ENCODE measurements around the gene STC2.

Gene STC2

DNA sequence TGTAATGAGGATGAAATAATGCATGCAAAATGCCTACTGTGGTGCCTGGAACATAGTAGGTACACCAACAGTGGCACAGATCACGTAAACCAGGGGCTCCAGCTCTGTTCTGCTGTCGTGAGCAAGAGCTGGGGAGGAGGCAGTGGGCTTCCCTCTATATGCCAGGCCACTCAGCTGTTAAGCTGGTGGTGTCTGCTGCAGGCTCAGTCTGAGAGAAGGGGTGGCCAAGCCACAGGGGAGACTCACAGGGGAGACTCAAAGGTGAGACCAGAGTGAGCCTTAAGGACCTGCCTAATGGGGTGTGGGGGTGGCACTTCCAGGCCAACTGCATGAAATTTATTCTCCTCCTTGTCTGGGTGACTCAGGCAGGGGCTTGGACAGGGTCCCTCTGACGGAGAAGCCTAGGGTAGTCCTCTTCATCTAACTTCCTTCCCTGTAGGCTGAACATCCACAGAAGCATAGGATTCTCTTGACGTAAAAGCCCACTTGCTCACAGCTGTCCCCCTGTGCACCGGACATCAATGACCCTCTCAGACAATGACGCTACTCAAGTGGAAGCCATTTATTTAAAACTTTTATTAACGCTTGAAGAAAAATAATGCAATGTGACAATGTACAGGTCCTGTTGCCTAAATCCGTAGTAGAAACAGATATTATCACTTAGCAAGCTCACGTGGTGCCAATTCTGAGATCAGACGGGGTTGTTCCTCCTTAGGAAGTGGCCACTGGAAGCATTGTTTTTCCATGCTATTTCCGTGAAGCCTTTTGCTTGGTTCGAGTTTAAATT lies 13.9 kb downstream of the STC2 start:
- no peak for DNase-seq (ENCODE audit: low read depth, low spot score)

DNA sequence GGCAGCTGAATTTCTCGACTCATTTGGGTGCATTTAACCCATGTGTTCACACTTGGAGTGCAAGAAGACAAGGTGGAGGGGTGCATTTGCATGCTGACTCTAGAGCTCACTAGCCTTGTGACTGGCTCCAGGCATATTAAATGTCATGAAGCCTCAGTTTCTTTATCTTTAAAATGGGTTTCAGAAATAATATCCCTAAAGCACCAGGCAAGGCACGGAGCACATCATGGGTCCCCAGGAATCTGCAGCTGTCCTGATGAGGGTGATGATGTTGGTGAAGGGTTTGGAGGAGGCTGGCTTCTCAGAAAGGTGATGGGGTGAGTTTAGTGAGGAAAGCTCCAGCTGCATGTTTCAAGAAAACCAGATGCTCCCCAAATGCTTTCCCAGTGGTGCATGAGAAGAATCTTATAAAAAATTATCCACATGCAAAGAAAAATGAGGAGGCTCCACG lies 14.8 kb downstream of the STC2 start:
- no peak for DNase-seq (ENCODE audit: low read depth, low spot score)

DNA sequence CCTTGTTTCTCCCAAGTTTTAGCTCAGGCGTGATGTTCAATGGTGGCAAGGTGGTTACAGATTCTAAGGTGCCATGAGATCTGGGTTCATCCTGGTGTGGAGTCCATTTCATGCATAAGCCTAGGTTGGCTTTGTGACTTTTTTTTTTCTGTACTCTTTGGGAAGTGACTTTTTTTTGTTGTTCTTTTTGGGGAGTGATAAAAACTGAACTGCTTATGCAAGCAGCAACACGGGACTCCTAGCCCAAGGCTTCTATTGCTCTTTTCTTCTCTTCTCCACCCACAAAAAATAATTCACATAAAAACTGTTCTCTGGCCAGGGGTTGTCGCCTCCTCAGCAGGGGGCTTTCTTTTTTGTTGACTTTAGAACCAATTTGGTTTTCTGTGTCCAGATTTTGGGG lies 15.4 kb downstream of the STC2 start:
- no peak for DNase-seq (ENCODE audit: low read depth, low spot score)

DNA sequence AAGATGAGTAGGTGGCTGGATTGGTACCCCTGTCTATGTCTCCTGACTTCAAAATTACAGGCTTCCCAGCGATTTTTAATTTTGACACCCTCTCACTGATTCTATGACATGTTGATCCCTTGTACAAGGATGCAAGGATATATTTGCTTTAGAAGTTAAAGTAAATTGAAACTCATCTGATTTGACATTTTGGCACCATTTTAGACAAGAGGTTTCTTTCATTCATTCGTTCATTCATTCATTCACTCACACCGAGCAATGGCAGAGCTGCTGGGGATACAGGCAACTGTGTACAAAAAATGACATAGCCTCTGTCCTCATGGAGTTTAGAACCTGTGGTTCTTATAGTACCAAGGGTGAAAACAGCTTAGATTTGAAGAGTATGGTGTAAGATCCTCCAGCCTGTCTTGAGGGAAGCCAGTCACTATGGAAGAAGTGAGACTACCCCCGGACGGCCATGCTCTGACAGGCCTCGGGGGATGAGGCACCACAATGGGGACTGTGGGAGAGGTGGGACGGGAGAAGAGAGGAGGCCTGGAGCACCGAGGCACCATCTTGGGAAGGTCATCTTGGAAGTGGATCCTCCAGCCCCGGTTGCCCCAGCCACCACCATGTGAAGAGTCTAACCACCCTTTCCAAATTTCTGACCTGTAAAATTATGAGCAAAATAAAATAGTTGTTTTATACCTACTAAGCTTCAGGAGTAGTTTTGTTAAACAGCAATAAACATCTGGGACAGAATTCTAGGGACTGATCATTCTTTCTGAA lies 16.2 kb downstream of the STC2 start:
- DNase-seq (ENCODE audit: low read depth, low spot score), result no peak

DNA sequence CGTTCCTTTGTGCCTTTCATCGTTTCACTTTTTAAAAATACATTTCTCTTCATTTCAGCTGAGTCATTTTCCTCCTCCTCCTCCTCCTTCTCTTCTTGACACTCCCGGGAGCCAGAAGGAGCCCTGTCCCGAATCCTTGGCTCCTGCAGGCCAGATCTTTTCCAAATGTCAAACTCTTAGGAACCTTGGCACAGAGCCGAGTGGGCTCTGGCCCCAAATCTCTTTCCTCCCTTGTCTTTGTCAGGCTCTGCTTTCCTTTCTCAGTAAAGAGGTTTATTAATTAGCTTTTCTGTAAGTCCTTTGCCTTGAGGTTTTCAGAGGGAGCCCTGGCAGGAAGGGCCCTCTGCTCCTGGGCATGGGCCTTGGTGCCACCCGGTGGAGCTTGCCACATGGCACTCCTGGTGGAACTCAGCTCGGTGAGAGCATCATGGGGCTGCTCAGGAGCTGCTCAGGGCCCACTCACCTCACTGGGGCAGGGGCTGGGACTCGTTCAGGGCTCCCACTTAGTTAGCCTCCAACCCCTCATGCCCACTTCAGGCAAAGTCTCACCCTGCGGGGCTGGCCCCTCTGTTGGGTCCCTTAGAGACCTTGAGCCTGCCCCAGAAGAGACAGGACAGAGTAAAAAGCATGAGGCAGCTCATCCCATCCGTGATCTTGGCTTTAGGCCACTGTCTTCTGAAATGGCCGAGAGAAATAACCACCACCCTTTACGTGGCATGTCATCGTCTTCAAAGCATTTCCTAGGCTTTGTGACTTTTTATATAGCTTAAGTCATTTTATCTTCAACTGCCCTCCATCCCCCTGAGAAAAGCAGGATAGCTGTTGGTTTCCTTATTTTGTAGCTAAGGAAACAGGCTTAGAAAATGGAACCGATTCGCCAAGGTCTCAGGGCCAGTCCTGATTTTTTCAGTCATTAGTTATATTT lies 17.1 kb downstream of the STC2 start:
- DNase-seq (ENCODE audit: low read depth, low spot score), result no peak

DNA sequence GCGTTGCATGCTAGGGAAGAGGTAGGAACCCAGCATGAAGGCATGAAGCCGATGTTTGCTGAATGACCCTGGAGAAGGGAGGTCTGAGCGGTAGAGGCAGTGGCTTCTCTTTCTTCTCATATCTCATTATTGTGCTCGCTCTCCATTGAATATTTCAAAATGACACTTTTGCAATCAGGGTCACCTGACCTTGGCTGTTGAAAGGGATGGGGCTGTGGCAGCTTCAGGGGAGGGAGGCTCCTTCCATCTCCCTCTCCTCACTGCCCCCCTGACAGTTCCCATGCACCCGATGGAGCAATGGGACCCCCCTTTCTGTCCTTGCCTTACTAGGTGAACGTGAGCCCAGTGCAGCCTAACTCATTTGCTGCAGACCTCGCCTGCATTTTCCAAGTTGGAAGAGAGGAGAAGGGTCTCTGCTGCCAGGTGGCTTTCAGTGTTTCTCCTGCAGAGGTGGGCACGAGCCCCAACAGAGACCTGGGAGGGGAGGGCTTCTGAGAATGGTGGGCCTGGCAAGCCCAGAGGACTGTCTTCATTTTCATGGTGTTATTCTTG lies 17.9 kb downstream of the STC2 start:
- DNase-seq (ENCODE audit: low read depth, low spot score), result no peak

DNA sequence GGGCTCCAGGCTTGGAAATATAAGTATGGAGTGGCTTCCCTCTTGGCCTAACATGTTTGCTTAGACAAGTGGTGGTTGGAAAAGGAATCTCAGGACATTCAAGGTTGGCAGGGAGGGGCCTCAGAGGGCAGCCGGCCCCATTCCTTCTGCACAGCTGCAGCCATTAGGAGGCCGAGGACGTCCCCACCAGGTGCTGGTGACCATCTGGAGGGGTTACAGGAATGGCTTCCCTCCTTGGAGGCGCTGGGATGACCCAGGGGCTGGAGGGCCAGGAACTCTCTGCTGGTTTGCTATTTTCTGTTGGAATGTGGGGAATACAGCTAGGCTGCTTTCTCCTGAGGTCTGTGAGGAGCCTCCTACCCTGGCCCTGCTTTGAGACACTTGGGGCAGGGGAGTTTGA lies 18.5 kb downstream of the STC2 start:
- DNase-seq (ENCODE audit: low read depth, low spot score), result no peak

DNA sequence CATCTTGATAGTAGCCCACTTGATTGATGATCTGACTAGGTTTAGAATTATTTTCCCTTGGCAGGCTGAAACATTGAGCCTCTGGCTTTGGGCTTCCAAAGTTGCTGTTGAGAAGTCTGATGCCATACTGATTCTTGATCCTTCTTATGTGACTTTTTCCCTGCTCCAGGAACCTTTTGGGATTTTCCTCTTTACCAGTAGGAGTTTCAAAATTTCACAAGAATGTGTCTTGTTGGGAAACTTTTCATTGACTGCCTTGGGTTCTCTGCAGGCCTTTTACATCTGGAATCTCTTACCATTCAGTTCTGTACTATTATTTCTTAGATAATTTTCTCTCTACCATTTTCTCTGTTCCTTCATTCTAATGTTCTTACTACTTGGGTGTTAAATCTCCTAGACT lies 20.0 kb downstream of the STC2 start:
- DNase-seq (ENCODE audit: low read depth, low spot score), result no peak

DNA sequence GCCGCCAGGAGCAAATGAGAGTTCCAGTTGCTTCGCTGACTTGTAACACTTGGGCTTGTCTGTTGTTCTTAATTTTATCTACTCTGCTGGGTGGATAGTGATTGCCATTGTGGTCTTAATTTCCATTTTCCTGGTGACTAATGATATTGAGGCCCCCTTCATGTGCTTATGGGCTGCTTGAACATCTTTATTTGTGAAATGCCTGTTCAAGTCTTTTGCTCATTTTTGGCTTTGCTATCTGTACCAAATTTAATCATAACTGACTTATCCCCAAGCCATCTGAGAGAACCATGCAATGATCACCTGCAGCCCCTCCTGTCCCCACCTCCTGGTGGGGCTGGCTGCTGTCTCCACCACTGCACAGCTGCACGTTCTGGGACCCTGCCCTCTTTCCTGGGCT lies 20.5 kb downstream of the STC2 start:
- DNase-seq (ENCODE audit: low read depth, low spot score), result no peak

DNA sequence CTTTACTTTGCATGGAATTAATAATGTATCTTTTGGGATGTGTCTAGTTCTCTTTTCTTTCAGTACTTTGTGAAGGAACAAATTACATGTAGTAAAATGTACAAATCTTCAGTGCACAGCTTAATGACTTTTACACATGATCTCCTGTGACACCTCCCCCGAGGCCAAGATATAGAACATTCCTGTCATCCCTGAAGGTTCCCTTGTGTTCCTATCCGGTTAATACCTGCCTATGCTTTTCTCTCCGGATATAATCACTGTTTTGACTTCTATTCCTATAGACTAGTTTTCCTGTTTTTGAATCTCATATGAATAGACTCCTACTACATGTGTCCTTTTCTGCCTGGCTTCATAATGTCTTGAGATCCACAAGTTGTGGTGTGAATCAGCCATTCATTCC lies 21.5 kb downstream of the STC2 start:
- no peak for DNase-seq (ENCODE audit: low read depth, low spot score)

DNA sequence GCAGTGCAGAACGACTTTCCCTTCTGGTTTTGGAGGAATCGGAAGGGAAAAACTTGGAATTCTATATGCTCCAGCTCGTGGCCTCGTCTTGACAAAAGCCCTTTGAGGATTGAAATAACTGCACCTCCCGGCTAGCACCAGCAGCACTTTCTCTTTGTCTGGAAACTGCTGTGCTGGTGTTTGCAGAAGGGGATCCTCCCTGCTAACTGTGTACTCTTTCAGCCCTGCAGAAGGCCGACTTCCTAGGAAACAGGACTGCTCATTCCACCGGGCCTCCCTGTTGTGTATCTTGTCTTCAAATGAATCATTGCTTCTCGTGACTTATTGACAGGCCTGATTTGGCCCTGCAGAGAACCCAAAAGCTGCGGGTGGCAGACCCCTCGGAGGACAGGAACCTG lies 23.6 kb downstream of the STC2 start:
- no peak for DNase-seq (ENCODE audit: low read depth, low spot score)

DNA sequence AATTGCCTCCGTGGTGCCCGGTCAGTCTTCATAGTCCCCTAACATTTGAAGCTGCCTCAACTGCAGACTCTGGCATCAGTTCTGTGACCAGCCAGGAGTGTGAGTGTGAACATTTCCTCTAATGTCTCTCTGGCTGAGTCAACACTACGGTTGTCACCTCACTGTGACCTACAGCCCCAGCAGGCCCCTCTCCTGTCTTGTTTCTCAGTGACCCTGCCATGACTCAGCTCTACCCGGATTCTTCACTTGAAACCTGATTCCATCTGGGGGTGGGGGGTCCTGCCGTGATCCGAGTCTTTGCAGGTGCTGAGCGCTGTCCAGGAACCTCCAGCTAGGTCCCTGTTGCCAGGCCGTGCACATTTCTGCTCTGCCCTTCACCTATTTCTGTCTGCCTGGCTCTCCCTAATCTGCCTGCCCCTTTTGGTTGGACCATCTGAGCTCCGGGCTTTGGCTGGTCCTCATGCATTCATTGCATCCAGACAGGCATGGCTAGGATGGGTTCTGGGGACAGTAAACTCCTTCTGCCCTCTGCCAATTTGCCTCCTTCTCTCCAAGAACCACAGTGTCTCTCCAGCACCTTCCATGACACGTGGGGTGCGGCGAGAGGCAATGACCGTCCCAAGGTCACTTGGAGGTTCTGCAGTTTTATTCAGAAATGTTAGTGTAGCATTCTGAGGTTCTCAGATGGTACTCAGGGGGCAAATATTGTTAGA lies 24.2 kb downstream of the STC2 start:
- DNase-seq (ENCODE audit: low read depth, low spot score), result peak; percentile 92

DNA sequence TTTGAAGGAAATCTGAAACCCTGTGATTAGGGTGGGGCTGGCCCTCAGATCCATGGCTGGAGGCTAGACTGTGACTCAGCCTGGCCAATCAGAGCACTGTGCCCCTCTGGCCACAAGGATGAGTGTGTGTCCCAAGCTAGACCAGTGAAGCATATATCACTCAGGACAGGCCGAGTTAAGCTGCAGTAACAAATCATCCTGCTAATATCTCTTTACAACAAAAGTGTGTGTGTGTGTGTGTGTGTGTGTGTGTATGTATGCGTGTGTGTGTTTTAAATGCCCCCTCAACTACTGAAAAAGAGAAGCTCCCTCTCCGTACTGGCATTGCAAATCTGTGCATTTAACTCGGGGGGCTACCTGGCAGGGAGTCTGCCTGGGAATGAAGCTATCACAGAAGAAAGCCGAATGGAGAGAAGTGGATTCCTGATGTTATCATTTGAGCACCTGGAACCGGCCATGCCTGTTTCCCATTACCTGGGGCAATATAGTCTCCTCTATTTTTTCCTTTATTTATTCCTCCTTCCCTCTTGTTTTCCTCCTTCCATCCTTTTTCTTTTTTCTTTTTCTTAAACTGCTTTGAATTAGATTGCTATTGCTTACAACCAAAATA lies 25.6 kb downstream of the STC2 start:
- peak; percentile 93 for DNase-seq (ENCODE audit: low read depth, low spot score)

DNA sequence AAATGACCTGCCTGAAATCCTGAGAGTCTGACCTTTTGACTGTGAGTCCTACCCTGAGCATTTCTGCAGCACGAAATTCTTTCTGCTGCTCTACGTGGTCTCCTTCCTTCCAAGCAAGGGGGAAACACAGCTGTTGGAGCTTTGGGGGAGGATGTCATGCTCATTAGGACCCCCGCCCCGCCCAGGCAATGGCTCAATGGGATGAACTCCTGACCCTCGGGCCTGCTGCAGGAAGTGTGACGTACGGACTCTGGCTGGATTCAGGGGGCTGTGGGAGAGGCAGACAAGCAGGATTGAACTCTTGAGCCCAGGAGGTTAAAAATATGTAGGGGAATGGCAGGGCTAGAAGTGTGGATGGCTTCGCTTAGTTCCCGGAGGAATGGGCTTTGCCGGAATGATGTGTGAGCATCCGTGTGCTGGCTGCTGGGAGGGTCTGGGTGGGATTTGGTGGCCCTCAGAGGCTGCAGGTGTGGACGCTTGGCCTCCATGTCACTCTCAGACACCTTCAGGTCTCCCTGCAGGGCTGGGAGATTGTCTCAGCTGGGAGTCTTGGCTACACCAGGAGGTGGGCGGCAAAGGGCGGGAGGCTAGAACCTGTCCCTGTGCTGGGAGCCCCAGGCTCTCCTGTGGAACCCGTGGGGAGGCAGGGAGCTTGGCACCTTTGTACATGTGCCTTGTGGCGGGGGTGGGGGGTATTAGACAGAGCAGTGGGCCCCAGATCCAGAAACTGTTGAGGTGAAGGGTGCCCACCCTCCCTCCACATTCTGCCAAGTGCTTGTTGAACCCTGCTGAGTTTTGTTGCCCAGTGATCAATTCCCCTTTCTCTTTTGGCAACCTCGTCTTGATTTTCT lies 26.3 kb downstream of the STC2 start:
- peak; percentile 74 for DNase-seq (ENCODE audit: low read depth, low spot score)

DNA sequence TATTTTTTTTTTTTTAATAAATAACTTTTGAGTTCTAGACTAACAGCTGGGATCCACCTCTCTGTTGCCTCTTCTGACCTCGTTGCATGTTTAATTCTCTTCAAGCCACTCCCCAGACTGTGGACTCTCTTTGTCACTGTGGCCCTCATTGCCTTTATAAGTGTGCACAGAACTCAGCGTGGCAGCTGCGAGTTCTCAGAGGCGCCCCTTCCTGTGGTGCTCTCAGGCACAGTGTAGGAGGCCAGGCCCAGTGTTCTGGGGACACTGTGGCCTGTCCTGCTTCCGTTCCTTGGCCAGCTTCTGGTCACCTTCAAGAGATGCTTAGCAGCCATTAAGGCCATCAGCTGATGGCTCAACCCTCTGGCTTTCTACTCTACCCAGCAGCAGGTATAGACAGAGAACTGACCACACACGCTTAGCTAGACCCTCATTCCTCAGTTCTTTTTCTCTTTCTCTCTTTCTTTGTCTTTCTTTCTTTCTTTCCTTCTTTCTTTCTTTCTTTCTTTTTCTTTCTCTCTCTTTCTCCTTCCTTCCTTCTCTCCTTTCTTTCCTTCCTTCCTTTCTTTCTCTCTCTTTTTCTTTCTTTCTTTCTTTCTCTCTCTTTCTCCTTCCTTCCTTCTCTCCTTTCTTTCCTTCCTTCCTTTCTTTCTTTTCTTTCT lies 27.7 kb downstream of the STC2 start:
- no peak for DNase-seq (ENCODE audit: low read depth, low spot score)

DNA sequence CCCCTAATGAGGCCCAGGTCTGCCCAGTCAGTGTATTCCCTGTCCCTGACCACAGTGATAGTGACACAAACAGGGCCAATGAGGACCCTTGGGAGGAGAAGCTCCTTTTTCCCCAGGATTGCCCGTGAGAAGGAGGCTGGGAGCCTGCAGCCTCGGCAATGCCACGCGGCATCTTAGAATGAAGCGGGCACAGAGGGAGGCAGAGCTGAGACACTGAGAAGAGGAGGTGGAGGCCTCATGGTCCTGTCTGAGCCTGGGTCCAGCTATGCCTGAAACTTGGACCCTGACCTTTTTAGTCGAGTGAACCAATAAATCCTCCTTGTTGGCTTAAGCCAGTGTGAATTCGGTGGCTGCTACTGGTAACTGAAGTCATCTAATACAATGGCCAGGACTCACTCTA lies 28.4 kb downstream of the STC2 start:
- no peak for DNase-seq (ENCODE audit: low read depth, low spot score)

DNA sequence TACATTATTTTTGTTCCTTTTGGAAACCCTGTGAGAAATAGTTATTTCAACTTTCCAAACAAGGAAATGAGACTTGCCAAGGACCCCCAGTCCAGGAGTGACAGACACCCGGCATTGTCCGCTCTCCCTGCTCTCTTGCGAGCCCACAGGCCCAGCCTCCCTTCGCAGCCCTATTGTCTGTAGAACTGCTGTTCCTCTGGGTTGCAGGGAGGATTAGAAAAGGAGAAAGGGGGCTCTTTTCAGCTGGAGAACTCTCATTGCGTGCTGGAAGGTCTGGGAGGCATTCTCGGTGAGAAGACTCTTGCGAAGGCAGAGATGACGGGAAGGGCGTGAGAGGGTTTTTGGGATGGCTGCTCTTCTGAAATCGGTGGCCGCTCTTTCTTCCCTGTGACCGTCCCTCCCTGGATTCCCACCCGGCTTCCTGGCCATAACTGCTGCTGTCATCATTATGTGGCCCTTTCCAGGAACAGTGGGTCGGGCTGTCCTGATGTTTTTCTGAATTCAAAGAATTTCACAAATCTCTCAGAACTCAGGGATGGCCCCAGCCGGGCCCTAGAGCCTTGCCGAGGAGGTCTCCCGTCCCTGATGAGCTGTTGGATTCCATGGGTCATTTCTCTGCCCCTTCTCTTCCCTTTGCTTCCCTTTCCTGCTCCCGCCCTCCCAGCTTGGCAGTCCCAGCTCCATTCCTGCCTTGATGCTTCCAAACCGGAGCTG lies 29.8 kb downstream of the STC2 start:
- no peak for DNase-seq (ENCODE audit: low read depth, low spot score)

DNA sequence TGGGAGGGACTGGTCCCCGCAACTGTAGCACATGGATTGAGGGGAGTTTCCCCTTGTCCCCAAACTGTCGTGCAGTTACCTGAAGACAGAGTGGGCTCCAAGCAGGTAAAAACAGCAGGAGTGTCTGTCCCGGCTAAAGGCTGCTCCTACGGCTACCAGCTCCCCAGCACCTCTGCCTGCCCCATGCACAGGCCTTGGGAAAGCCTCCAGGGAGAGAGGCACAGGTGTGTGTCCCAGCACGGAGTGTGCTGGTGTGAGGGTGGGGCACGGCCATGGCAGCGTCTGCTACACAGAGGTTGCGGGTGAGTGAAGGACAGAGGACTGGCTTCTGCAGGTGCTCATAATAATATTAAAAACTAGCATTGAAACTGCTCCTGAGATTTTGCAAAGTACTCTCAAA lies 30.4 kb downstream of the STC2 start:
- DNase-seq (ENCODE audit: low read depth, low spot score), result no peak
